GM18507 (cell line): Measurements from ENCODE around the gene NBDY.

Experiments
- DNase-seq: peaks from one replicate; pipeline ENCODE4 v3.0.0; 2011; ENCODE audit warnings: low read depth; ENCODE audit not compliant: insufficient read length; ENCODE audit errors: extremely low spot score
- FAIRE-seq: peaks from 2 replicates; lab custom pipeline; 2011; peaks lifted over from hg19 to GRCh38; lab: Jason Lieb, UNC

Gene NBDY

GRCh38 chrX:56857042-56857441, 128.0 kb downstream of the NBDY start:
- DNase-seq, result no peak
- FAIRE-seq, result no peak

DNA sequence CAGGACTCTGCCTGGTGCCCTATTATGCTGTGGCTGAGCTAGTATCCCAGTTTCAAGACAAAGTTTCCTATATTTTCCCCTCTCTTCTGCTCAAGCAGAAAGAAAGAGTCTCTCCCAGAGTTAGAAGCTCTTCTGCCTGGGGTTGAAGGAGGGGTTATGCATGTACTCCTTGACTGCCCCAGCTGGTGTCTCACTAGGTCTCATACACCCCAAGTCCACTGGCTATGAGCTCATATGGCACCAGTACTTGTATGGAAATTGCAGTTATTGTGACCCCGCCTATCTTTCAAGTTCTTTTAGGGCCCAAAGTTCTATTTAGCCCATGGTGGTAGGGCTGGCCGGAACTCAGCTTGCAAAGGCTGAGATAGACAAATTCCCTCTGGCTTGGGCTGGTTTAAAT, 131.8 kb downstream of the NBDY start:
- FAIRE-seq, result no peak
- no peak for DNase-seq
